Activated CD8-positive, alpha-beta T cell treated with anti-CD3 and anti-CD28 coated beads for 36 hours (primary cell): ENCODE results near the gene TMEM109. TPM values are rescaled to one million over a fixed set of nuclear protein-coding genes. Genes with fewer than 3 reads are reported as not detected.

Source experiments
- ATAC-seq: fragments of 200-7000 bp; cut with Tn5 transposase; one replicate; pipeline ENCODE4 v1.10.0; 2021; ENCODE audit warnings: mild to moderate bottlenecking, moderate library complexity
- CTCF ChIA-PET: fragments of 350-600 bp; sonication (Branson Sonifier 250); formaldehyde crosslinking; loops from one replicate; lab custom pipeline; 2021; ENCODE audit warnings: antibody characterized with exemption; lab: Charles Lee
- POLR2A ChIA-PET: fragments of 350-600 bp; sonication (Branson Sonifier 250); formaldehyde crosslinking; loops from one replicate; lab custom pipeline; 2021; ENCODE audit warnings: antibody characterized with exemption; lab: Charles Lee
- DNase-seq: peaks from one replicate; pipeline ENCODE4 v3.0.0-alpha.2; 2020
- H3K27ac Mint-ChIP-seq: one replicate; pipeline ENCODE4 v1.8.0; 2021; ENCODE audit warnings: mild to moderate bottlenecking, mixed read lengths
- H3K27me3 Mint-ChIP-seq: one replicate; pipeline ENCODE4 v1.8.0; 2021; ENCODE audit warnings: mixed read lengths
- H3K36me3 Mint-ChIP-seq: one replicate; pipeline ENCODE4 v1.8.0; 2021; ENCODE audit warnings: low read depth, mixed read lengths
- H3K4me1 Mint-ChIP-seq: one replicate; pipeline ENCODE4 v1.8.0; 2021; ENCODE audit warnings: low read depth, mixed read lengths
- H3K4me3 Mint-ChIP-seq: one replicate; pipeline ENCODE4 v1.8.0; 2021; ENCODE audit warnings: mild to moderate bottlenecking, moderate library complexity, mixed read lengths
- H3K9me3 Mint-ChIP-seq: one replicate; pipeline ENCODE4 v1.8.0; 2021; ENCODE audit warnings: mixed read lengths
- CTCF ChIP-seq: fragments of 200-600 bp; IDR thresholded peaks from one replicate; pipeline ENCODE4 v1.8.0; 2022; ENCODE audit warnings: antibody characterized with exemption, mild to moderate bottlenecking
- intact Hi-C: fragments of 100-400 bp; cut with micrococcal nuclease; formaldehyde crosslinking; loops from one replicate; pipeline ENCODE4 v1.10.0; 2022
- total RNA-seq, 2 experiments: library from RNA; stranded (reverse); gene quantifications; one replicate each; pipeline ENCODE4 v1.2.3, GENCODE V29; 2021

TMEM109 gene
- total RNA-seq, 2 experiments from 2014 or later, result 93.2 to 101 TPM

GRCh38 chr11:60889869-60890311 lies 24.1 kb upstream of the TMEM109 start:
- Mint-ChIP-seq H3K27ac (no peak overlapping the region), H3K36me3 (peaks cover 44% of the 10 kb centered on the region), H3K27me3 (no peaks in the 10 kb centered on the region), H3K9me3 (no peaks in the 10 kb centered on the region), H3K4me1 (peaks cover 3% of the 10 kb centered on the region), H3K4me3 (no peak overlapping the region)
- DNase-seq (no peak), ATAC-seq (no peak)
- ChIA-PET POLR2A (interaction anchor here (0.7 to 2.4 kb wide), 5 partner anchors 9 to 57 kb away, joined by 3 to 12 read pairs (median 3); no protein-coding TSS in a partner anchor), CTCF (interaction anchor here (5.2 to 6.8 kb wide), 2 partner anchors 10 to 59 kb away, joined by 67 to 153 read pairs; no protein-coding TSS in a partner anchor)
- intact Hi-C loops, result loop anchor here (5.0 kb wide), 1 partner anchor 113 kb away; no protein-coding TSS in a partner anchor
- TF ChIP-seq CTCF, result no peak

DNA sequence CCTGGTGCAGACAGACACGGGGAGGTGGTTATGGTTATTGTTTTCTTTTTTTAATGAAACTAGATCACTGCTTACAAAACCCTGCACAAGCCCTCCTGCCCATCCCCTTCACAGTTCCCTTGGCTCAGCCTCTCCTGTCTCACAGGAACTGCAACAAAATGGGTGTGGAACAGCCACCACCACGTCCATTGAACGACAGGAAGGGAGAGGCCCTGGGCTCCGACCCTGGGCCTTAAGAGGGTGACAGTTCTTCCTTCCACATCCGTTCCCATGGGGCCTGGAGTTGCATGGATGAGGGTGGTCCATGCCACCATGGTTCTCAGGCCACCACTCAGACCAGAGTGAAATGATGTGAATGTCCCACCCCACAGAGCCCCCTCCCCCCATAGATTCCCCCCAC lies 23.3 kb upstream of the TMEM109 start:
- no peaks in the 10 kb centered on the region for H3K27me3 Mint-ChIP-seq
- ATAC-seq (no peak), DNase-seq (no peak)
- H3K27ac Mint-ChIP-seq, result no peak overlapping the region
- intact Hi-C loops, result no loop called here
- H3K4me1 Mint-ChIP-seq, result peaks cover 3% of the 10 kb centered on the region
- ChIA-PET CTCF (interaction anchor here (5.2 to 6.8 kb wide), 2 partner anchors 9 to 60 kb away, joined by 67 to 153 read pairs; no protein-coding TSS in a partner anchor), POLR2A (interaction anchor here (0.6 to 2.1 kb wide), 4 partner anchors 15 to 69 kb away, joined by 3 to 8 read pairs (median 4); no protein-coding TSS in a partner anchor)
- TF ChIP-seq CTCF, result no peak
- no peak overlapping the region for H3K4me3 Mint-ChIP-seq
- H3K36me3 Mint-ChIP-seq, result peaks cover 50% of the 10 kb centered on the region
- no peaks in the 10 kb centered on the region for H3K9me3 Mint-ChIP-seq

DNA sequence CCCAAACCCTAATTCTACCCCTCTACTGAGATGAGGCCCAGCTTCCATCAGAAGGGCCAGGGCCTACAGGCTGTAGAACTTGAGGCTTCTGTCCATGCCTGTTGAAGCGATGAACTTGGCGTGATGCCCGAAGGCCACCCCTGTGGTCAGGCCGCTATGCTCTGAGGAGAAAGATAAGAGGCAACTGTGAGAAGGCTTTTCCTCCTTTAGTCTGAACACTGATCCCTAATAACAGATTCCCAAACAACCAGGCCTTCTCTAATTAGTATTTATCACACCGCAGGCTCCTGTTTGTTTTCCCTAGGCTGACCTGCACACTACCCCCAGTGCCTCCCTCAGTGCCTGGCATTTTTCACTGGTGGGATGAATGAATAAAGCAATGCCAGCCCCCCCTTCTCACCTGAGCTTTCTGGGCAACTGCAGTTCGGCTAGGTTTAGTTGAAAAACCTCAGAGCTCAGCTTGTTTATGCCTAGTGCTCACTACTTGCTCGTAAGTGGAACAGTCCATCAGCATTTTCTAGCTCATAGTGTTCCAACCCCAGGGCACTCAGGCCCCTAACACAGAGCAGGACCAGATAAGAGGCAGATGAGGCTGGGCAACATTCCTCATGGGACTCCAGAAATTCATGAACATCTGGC lies 22.7 kb upstream of the TMEM109 start:
- ATAC-seq, result no peak
- Mint-ChIP-seq H3K9me3 (no peaks in the 10 kb centered on the region), H3K27me3 (no peaks in the 10 kb centered on the region), H3K4me3 (no peak overlapping the region), H3K27ac (no peak overlapping the region), H3K4me1 (peaks cover 2% of the 10 kb centered on the region), H3K36me3 (peaks cover 50% of the 10 kb centered on the region)
- DNase-seq, result no peak
- CTCF ChIA-PET, result interaction anchor here (0.8 to 6.8 kb wide), 6 partner anchors 8 to 116 kb away, joined by 3 to 153 read pairs (median 3); no protein-coding TSS in a partner anchor
- TF ChIP-seq CTCF, result no peak
- POLR2A ChIA-PET, result interaction anchor here (0.6 to 1.7 kb wide), 4 partner anchors 28 to 69 kb away, joined by 3 to 6 read pairs (median 4); no protein-coding TSS in a partner anchor
- intact Hi-C loops, result no loop called here

DNA sequence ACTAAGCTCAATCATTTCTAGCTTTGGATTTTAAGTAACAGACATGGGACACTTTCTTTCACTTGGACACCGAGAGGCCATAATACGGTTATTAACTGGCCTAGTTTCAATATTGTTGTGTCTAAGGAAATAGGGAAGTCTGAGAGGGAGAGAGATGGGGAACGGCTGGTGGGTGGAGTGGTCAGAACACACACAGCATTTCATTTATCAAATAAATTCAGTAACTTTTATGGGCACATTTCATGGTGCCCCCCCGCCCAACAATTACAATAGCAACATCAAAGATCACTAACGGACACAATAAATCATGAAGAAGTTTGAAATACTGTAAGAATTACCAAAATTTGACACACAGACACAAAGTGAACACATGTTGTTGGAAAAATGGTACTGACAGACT lies 18.3 kb upstream of the TMEM109 start:
- ChIA-PET CTCF (interaction anchor here (0.7 to 2.1 kb wide), 6 partner anchors 10 to 399 kb away, joined by 3 to 19 read pairs (median 4); partner anchors contain the start of genes PRPF19 and VWCE), POLR2A (interaction anchor here (0.9 kb wide), 1 partner anchor 209 kb away, joined by 4 read pairs; no protein-coding TSS in a partner anchor)
- DNase-seq, result no peak
- Mint-ChIP-seq H3K9me3 (no peaks in the 10 kb centered on the region), H3K4me1 (no peaks in the 10 kb centered on the region), H3K4me3 (no peak overlapping the region), H3K27me3 (no peaks in the 10 kb centered on the region), H3K27ac (no peak overlapping the region), H3K36me3 (peaks cover 65% of the 10 kb centered on the region)
- no peak for ATAC-seq
- TF ChIP-seq CTCF, result no peak
- intact Hi-C loops, result no loop called here
